ENCODE data around the gene MRPL10. TPM values are rescaled to one million over a fixed set of nuclear protein-coding genes. Genes with fewer than 3 reads are reported as not detected.

The MRPL10 gene
- total and polyA plus RNA-seq, 2 donors from 2014 or later: 38.3 to 52.2 TPM

GRCh38 chr17:47829870-47830269 lies 1.5 kb downstream of the MRPL10 start:
- H3K27ac ChIP-seq (ENCODE audit: low read depth in 2 of 2, low read length in 2 of 2): no peak overlapping the region
- intact Hi-C loops (cut with DNase I): no loop called here
- H3K9me3 ChIP-seq (ENCODE audit: control insufficient read depth in 2 of 3, insufficient read depth in 1 of 3, low read length in 3 of 3): no peaks in the 10 kb centered on the region
- peak overlapping the region in 1 of 3 donors; percentile 95 for H3K4me3 ChIP-seq (ENCODE audit: low read length in 3 of 3)
- no peak overlapping the region for H3K9ac ChIP-seq (ENCODE audit: low read length in 3 of 3)
- H3K27me3 ChIP-seq (ENCODE audit: control insufficient read depth, insufficient read depth, low read length): no peaks in the 10 kb centered on the region
- no peak for DNase-seq
- H3K4me1 ChIP-seq (ENCODE audit: control insufficient read depth in 2 of 3, insufficient read depth in 2 of 3, low read depth in 1 of 3, low read length in 3 of 3): peaks cover 0 to 19% (median 7%) of the 10 kb centered on the region in 3 donors
- TF ChIP-seq CTCF (IDR thresholded peaks at IDR 0.05; ENCODE audit: borderline replicate concordance, extremely low read depth, insufficient read depth): no peak
- peaks cover 0 to 22% (median 18%) of the 10 kb centered on the region in 3 donors for H3K36me3 ChIP-seq (ENCODE audit: control insufficient read depth in 2 of 3, insufficient read depth in 3 of 3, low read length in 3 of 3)
- no peak for FAIRE-seq

- H3K9me3 ChIP-seq (ENCODE audit: control insufficient read depth in 2 of 3, insufficient read depth in 1 of 3, low read length in 3 of 3): no peaks in the 10 kb centered on the region
- no peak overlapping the region for H3K27ac ChIP-seq (ENCODE audit: low read depth in 2 of 2, low read length in 2 of 2)
- peaks cover 2 to 40% (median 26%) of the 10 kb centered on the region in 3 donors for H3K36me3 ChIP-seq (ENCODE audit: control insufficient read depth in 2 of 3, insufficient read depth in 3 of 3, low read length in 3 of 3)
- no peaks in the 10 kb centered on the region for H3K27me3 ChIP-seq (ENCODE audit: control insufficient read depth, insufficient read depth, low read length)
- peaks cover 0 to 10% (median 0%) of the 10 kb centered on the region in 3 donors for H3K4me1 ChIP-seq (ENCODE audit: control insufficient read depth in 2 of 3, insufficient read depth in 2 of 3, low read depth in 1 of 3, low read length in 3 of 3)
- DNase-seq: no peak
- TF ChIP-seq CTCF (IDR thresholded peaks at IDR 0.05; ENCODE audit: borderline replicate concordance, extremely low read depth, insufficient read depth): no peak
- FAIRE-seq: no peak
- H3K4me3 ChIP-seq (ENCODE audit: low read length in 3 of 3): no peak overlapping the region
- intact Hi-C loops (cut with DNase I): no loop called here
- H3K9ac ChIP-seq (ENCODE audit: low read length in 3 of 3): no peak overlapping the region
Measured at GRCh38 chr17:47823519-47823918, 7.8 kb downstream of the MRPL10 start.

GRCh38 chr17:47822785-47823184 lies 8.6 kb downstream of the MRPL10 start:
- Histone ChIP-seq H3K36me3 (ENCODE audit: control insufficient read depth in 2 of 3, insufficient read depth in 3 of 3, low read length in 3 of 3) (peaks cover 2 to 37% (median 26%) of the 10 kb centered on the region in 3 donors), H3K4me1 (ENCODE audit: control insufficient read depth in 2 of 3, insufficient read depth in 2 of 3, low read depth in 1 of 3, low read length in 3 of 3) (peaks cover 0 to 10% (median 0%) of the 10 kb centered on the region in 3 donors), H3K27ac (ENCODE audit: low read depth in 2 of 2, low read length in 2 of 2) (no peak overlapping the region), H3K4me3 (ENCODE audit: low read length in 3 of 3) (no peak overlapping the region), H3K9ac (ENCODE audit: low read length in 3 of 3) (no peak overlapping the region), H3K27me3 (ENCODE audit: control insufficient read depth, insufficient read depth, low read length) (no peaks in the 10 kb centered on the region), H3K9me3 (ENCODE audit: control insufficient read depth in 2 of 3, insufficient read depth in 1 of 3, low read length in 3 of 3) (no peaks in the 10 kb centered on the region)
- no peak for TF ChIP-seq CTCF (IDR thresholded peaks at IDR 0.05; ENCODE audit: borderline replicate concordance, extremely low read depth, insufficient read depth)
- no peak for DNase-seq
- no peak for FAIRE-seq
- intact Hi-C loops (cut with DNase I): no loop called here
